ENCODE data around the gene GNB1.

GNB1 gene

DNA sequence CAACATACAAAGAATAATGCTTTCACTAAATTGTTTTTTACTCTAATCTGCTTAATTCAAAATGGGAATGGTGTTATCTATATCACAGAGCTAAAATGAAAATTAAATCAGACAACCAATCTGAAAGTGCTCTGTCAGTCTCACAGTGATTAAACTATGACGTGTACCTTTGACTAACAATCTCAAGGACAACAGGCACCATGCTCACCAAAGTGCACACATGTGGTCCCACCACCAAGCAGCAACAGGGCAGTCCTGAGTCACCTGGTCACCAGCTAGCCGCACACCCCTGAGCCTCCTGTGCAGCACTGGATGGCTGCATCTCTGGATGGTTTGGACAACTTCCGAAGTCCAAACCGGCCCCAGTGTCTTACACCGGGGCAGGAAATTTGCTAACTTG, 58.1 kb downstream of the GNB1 start:
- ATAC-seq, result peak; percentile 71
- TF ChIP-seq, protein P1, sequence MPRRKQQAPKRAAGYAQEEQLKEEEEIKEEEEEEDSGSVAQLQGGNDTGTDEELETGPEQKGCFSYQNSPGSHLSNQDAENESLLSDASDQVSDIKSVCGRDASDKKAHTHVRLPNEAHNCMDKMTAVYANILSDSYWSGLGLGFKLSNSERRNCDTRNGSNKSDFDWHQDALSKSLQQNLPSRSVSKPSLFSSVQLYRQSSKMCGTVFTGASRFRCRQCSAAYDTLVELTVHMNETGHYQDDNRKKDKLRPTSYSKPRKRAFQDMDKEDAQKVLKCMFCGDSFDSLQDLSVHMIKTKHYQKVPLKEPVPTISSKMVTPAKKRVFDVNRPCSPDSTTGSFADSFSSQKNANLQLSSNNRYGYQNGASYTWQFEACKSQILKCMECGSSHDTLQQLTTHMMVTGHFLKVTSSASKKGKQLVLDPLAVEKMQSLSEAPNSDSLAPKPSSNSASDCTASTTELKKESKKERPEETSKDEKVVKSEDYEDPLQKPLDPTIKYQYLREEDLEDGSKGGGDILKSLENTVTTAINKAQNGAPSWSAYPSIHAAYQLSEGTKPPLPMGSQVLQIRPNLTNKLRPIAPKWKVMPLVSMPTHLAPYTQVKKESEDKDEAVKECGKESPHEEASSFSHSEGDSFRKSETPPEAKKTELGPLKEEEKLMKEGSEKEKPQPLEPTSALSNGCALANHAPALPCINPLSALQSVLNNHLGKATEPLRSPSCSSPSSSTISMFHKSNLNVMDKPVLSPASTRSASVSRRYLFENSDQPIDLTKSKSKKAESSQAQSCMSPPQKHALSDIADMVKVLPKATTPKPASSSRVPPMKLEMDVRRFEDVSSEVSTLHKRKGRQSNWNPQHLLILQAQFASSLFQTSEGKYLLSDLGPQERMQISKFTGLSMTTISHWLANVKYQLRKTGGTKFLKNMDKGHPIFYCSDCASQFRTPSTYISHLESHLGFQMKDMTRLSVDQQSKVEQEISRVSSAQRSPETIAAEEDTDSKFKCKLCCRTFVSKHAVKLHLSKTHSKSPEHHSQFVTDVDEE (CRISPR knock-in tag; IDR thresholded peaks at IDR 0.05), result peak; percentile 69; the same call in 1 of the 2 replicates
- peak; percentile 58; the same call in 1 of the 2 replicates for TF ChIP-seq TCF4 (CRISPR knock-in tag; IDR thresholded peaks at IDR 0.05; ENCODE audit: borderline replicate concordance)
- TF ChIP-seq BACH2 (CRISPR knock-in tag; IDR thresholded peaks at IDR 0.05; ENCODE audit: borderline replicate concordance), result no peak

DNA sequence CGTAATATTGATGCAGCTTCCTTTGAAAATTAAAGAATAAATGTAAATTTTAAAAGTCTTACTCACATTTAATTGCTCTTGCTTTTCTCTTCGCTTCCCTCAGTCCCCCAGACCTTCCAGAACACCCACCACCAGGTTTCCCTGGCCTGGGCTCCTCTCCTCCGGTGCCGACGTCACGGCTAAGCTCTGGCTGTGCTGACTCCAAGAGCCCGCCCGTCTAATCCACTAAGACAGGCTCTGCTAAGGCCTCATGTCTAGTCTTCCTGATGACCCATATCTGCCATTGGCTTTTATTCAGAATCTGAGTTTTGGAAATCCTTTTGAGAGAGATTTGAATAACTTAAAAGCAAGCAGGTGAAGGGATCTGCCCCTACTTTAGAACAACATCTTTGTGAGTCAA, 58.7 kb downstream of the GNB1 start:
- TF ChIP-seq TOX (CRISPR knock-in tag; IDR thresholded peaks at IDR 0.05; ENCODE audit: borderline replicate concordance) (no peak), ZNF565 (CRISPR knock-in tag; conservative IDR thresholded peaks at IDR 0.05; ENCODE audit: low read depth) (no peak), RARB (CRISPR knock-in tag; IDR thresholded peaks at IDR 0.05) (no peak), PPARA (CRISPR knock-in tag; IDR thresholded peaks at IDR 0.05; ENCODE audit: borderline replicate concordance) (no peak)
- TF ChIP-seq, protein P1 (CRISPR knock-in tag; IDR thresholded peaks at IDR 0.05), result no peak

DNA sequence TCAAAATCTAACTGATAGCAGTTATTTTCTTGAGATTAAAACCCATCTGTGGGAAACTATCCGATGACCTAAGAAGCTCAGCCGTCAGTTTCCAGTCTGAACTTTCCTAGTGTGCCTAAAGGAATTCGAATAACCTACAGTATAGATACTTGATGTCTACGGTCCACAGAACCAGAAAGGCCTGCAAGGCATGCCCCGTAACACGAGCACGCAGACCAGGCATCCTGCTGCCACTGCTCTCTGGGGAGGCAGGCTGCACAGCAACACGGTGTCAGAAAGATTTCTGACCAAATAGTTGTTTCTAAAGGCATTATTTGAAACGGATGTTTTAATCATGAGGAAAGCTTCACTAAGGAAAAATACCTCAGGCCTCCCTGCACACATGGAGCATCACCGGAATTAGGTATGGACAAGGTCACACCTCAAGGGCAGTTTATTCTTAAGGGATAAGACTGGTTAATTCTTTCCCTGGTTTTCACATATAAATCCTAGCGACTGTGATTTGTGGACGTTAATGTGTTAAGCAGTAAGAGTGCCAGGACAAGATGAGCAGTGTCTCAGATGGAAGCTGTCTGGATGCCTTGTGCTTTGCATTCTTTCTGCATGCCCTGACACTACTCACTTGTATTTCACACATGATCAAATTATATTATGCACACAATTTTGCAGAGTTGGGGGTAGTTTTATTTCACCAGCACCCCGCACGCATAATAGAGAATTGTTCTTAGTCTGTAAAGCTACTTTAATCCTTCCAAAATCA, 63.6 kb downstream of the GNB1 start:
- TF ChIP-seq OSR1 (CRISPR knock-in tag; IDR thresholded peaks at IDR 0.05) (no peak), ZFP30 (CRISPR knock-in tag; IDR thresholded peaks at IDR 0.05) (no peak)
- peak; percentile 51 for ATAC-seq

More for the DNA sequence above, 58.7 kb downstream of the GNB1 start:
- peak; percentile 24; the same call in 1 of the 3 replicates for ATAC-seq

DNA sequence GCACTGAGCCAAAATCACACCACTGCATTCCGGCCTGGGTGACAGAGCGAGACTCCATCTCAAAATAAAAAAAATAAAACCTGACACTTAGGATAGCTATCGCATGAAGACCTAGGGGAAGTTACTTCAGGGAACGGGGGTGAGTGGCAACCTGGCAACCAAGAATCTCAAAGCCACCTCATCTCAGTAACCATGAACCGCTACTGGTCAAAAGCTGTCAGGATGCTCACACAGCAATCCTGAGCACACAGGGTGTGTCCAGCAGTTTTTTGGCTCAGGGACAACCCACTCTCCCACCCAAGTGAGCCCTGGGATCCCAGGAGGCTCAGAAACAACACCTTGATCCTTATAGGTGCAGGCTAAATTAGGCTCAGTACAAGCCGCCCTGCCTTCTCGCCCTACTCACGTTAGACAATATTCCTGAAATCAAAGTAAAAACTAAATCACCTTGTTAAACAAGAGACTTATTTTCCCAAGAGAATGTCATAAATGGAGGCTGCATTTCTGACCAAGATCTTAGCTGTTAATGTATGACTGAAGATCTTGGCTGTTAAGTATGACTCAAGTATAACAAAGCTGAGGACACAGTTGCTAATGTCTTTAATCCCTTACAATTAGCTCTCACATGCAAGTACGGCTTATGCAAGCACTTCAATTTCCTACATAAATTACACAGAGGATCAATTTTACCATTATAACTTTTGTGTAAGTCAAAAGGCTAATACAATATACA, 64.4 kb downstream of the GNB1 start:
- ATAC-seq, result no peak; the same call in 2 of the 3 replicates
- TF ChIP-seq BACH2 (CRISPR knock-in tag; IDR thresholded peaks at IDR 0.05; ENCODE audit: borderline replicate concordance) (no peak), TOX (CRISPR knock-in tag; IDR thresholded peaks at IDR 0.05; ENCODE audit: borderline replicate concordance) (no peak), TCF4 (CRISPR knock-in tag; IDR thresholded peaks at IDR 0.05; ENCODE audit: borderline replicate concordance) (no peak), ZFP30 (CRISPR knock-in tag; IDR thresholded peaks at IDR 0.05) (no peak), RARB (CRISPR knock-in tag; IDR thresholded peaks at IDR 0.05) (no peak)
- TF ChIP-seq, protein P2, sequence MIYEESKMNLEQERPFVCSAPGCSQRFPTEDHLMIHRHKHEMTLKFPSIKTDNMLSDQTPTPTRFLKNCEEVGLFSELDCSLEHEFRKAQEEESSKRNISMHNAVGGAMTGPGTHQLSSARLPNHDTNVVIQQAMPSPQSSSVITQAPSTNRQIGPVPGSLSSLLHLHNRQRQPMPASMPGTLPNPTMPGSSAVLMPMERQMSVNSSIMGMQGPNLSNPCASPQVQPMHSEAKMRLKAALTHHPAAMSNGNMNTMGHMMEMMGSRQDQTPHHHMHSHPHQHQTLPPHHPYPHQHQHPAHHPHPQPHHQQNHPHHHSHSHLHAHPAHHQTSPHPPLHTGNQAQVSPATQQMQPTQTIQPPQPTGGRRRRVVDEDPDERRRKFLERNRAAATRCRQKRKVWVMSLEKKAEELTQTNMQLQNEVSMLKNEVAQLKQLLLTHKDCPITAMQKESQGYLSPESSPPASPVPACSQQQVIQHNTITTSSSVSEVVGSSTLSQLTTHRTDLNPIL (CRISPR knock-in tag; IDR thresholded peaks at IDR 0.05; ENCODE audit: low read depth), result no peak
- TF ChIP-seq, protein P3, sequence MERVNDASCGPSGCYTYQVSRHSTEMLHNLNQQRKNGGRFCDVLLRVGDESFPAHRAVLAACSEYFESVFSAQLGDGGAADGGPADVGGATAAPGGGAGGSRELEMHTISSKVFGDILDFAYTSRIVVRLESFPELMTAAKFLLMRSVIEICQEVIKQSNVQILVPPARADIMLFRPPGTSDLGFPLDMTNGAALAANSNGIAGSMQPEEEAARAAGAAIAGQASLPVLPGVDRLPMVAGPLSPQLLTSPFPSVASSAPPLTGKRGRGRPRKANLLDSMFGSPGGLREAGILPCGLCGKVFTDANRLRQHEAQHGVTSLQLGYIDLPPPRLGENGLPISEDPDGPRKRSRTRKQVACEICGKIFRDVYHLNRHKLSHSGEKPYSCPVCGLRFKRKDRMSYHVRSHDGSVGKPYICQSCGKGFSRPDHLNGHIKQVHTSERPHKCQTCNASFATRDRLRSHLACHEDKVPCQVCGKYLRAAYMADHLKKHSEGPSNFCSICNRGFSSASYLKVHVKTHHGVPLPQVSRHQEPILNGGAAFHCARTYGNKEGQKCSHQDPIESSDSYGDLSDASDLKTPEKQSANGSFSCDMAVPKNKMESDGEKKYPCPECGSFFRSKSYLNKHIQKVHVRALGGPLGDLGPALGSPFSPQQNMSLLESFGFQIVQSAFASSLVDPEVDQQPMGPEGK (CRISPR knock-in tag; IDR thresholded peaks at IDR 0.05; ENCODE audit: borderline replicate concordance), result no peak

DNA sequence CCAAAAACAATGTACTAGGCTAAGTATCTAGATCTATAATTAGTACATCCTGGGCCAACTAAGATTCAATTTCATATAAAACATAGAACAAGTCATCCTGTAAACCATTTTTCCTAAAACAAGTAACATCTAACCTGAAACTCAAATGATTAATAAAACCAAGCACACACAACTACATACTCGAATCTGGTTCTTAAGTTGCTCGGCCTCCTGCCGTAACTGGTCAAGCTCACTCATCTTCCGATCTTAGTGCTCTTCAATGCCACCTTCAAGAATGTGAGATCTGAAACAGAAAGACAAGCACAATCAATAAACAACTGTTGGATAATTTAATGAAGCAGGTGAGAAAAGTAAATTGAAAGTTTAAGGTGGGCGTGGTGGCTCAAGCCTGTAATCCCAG, 65.7 kb downstream of the GNB1 start:
- ATAC-seq, result no peak
- TF ChIP-seq ZNF70 (CRISPR knock-in tag; IDR thresholded peaks at IDR 0.05) (no peak), OSR1 (CRISPR knock-in tag; IDR thresholded peaks at IDR 0.05) (no peak), PPARA (CRISPR knock-in tag; IDR thresholded peaks at IDR 0.05; ENCODE audit: borderline replicate concordance) (no peak), ESRRG (CRISPR knock-in tag; IDR thresholded peaks at IDR 0.05) (no peak), ARNTL (CRISPR knock-in tag; IDR thresholded peaks at IDR 0.05; ENCODE audit: borderline replicate concordance, low read depth) (no peak)
- TF ChIP-seq, protein P2 (CRISPR knock-in tag; IDR thresholded peaks at IDR 0.05; ENCODE audit: low read depth), result no peak

All from SK-N-SH treated with all-trans-retinoic acid at 6 μM for 48 hours (cell line).